HEK293 (cell line): ENCODE data around the gene MKX.

Experiments used
- CTCF ChIP-seq: fragments of 450-650 bp; formaldehyde crosslinking; IDR thresholded peaks from 2 replicates; pipeline ENCODE4 v1.5.1; 2016; ENCODE audit warnings: missing biosample characterization, missing genetic modification characterization
- INSM2 ChIP-seq: fragments of 450-650 bp; formaldehyde crosslinking; IDR thresholded peaks from 2 replicates; pipeline ENCODE4 v1.5.1; 2016; ENCODE audit warnings: missing biosample characterization, missing genetic modification characterization
- TSHZ1 ChIP-seq: fragments of 450-650 bp; formaldehyde crosslinking; IDR thresholded peaks from 2 replicates; pipeline ENCODE4 v1.5.1; 2016; ENCODE audit warnings: missing biosample characterization, missing genetic modification characterization, borderline replicate concordance
- ZNF146 ChIP-seq: fragments of 450-650 bp; formaldehyde crosslinking; IDR thresholded peaks from 2 replicates; pipeline ENCODE4 v1.5.1; 2016; ENCODE audit warnings: missing biosample characterization, missing genetic modification characterization
- ZNF16 ChIP-seq: fragments of 450-650 bp; formaldehyde crosslinking; IDR thresholded peaks from 2 replicates; pipeline ENCODE4 v1.5.1; 2016; ENCODE audit warnings: low read depth, missing biosample characterization, missing genetic modification characterization
- ZNF202 ChIP-seq: fragments of 450-650 bp; formaldehyde crosslinking; IDR thresholded peaks from 2 replicates; pipeline ENCODE4 v1.5.1; 2016; ENCODE audit warnings: missing biosample characterization, missing genetic modification characterization, borderline replicate concordance
- ZNF211 ChIP-seq: fragments of 450-650 bp; formaldehyde crosslinking; IDR thresholded peaks from 2 replicates; pipeline ENCODE4 v1.5.1; 2016; ENCODE audit warnings: low read depth, missing biosample characterization, missing genetic modification characterization
- ZNF416 ChIP-seq: fragments of 450-650 bp; formaldehyde crosslinking; IDR thresholded peaks from 2 replicates; pipeline ENCODE4 v1.5.1; 2016; ENCODE audit warnings: missing biosample characterization, missing genetic modification characterization
- ZNF426 ChIP-seq: fragments of 450-650 bp; formaldehyde crosslinking; IDR thresholded peaks from 2 replicates; pipeline ENCODE4 v1.5.1; 2017; ENCODE audit warnings: missing biosample characterization, missing genetic modification characterization, mild to moderate bottlenecking, inconsistent platforms, moderate library complexity

- TF ChIP-seq ZNF211 (tag by site-specific recombination): no peak
- no peak for TF ChIP-seq CTCF
- TF ChIP-seq ZNF426 (tag by site-specific recombination): no peak
- TF ChIP-seq TSHZ1 (tag by site-specific recombination): no peak
- TF ChIP-seq ZNF16 (tag by site-specific recombination): no peak
- no peak for TF ChIP-seq INSM2 (tag by site-specific recombination)
- no peak for TF ChIP-seq ZNF416 (tag by site-specific recombination)
- no peak for TF ChIP-seq ZNF202 (tag by site-specific recombination)
- TF ChIP-seq ZNF146: no peak
Measured at GRCh38 chr10:27664461-27664860, 81.2 kb downstream of the MKX start.
